NT2/D1 (cell line): ENCODE measurements around the gene JUN.

Experiments used
- SUZ12 ChIP-seq: IDR thresholded peaks from 2 replicates; pipeline ENCODE4 v1.6.1; 2011; ENCODE audit not compliant: insufficient read length, insufficient read depth; ENCODE audit errors: extremely low read depth
- YY1 ChIP-seq: IDR thresholded peaks from 2 replicates; pipeline ENCODE4 v1.6.1; 2011; ENCODE audit not compliant: insufficient read length, insufficient read depth
- ZNF274 ChIP-seq: IDR thresholded peaks from 2 replicates; pipeline ENCODE4 v1.6.1; 2011; ENCODE audit warnings: mild to moderate bottlenecking, low read depth, low read length

DNA sequence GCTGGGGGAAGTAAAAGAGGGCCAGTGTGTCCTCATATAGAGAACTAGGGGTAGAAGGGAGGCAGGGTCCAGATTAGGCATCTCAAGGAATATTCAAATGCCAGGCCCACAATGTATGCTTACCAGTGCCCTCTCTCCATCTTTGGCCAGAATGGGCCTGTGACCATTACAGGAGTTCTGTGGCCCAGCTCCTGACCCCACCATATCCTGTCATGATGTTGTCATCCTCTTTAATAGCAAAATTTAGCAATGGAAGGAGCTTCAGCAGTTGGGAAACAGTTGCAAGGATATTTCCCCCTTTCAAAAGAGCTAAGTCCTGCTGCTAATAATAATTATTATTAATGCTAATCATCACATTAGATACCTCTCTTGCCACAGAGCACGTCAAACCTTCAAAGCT lies 49.3 kb upstream of the JUN start:
- TF ChIP-seq ZNF274 (no peak), YY1 (no peak), SUZ12 (no peak)
